Parathyroid adenoma (tissue), 2 donors: Measurements from ENCODE around the gene WDR33.

Experiments used
- H2AFZ ChIP-seq: fragments of 300-600 bp; sonication (generic); one replicate; pipeline ENCODE4 v1.7.0; 2017; ENCODE audit warnings: antibody characterized with exemption, mild to moderate bottlenecking
- H3K27ac ChIP-seq: fragments of 300-600 bp; sonication (generic); one replicate; pipeline ENCODE4 v1.7.0; 2017
- H3K27me3 ChIP-seq: fragments of 300-600 bp; sonication (generic); one replicate; pipeline ENCODE4 v1.7.0; 2017; ENCODE audit warnings: low read length; ENCODE audit not compliant: control insufficient read depth, insufficient read depth
- H3K36me3 ChIP-seq: fragments of 300-600 bp; sonication (generic); one replicate; pipeline ENCODE4 v1.7.0; 2017; ENCODE audit warnings: low read length; ENCODE audit not compliant: control insufficient read depth, insufficient read depth
- H3K4me1 ChIP-seq: fragments of 300-600 bp; sonication (generic); one replicate; pipeline ENCODE4 v1.7.0; 2017; ENCODE audit warnings: control low read depth
- H3K4me2 ChIP-seq: fragments of 300-600 bp; sonication (generic); one replicate; pipeline ENCODE4 v1.7.0; 2017; ENCODE audit warnings: low read length
- H3K4me3 ChIP-seq: fragments of 300-600 bp; sonication (generic); one replicate; pipeline ENCODE4 v1.7.0; 2017; ENCODE audit warnings: low read depth, low read length
- H3K79me2 ChIP-seq: fragments of 300-600 bp; sonication (generic); one replicate; pipeline ENCODE4 v1.7.0; 2017; ENCODE audit warnings: control low read depth
- H3K9ac ChIP-seq: fragments of 300-600 bp; sonication (generic); one replicate; pipeline ENCODE4 v1.7.0; 2017; ENCODE audit warnings: mild to moderate bottlenecking
- H3K9me3 ChIP-seq: fragments of 300-600 bp; sonication (generic); one replicate; pipeline ENCODE4 v1.7.0; 2017; ENCODE audit warnings: low read length; ENCODE audit not compliant: control insufficient read depth
- TF ChIP-seq, protein P1 (sequence below): fragments of 300-600 bp; sonication (generic); IDR thresholded peaks from one replicate; pipeline ENCODE4 v1.7.0; 2017; ENCODE audit warnings: antibody characterized with exemption, mild to moderate bottlenecking
- donor health status: primary hyperparathyroidism.

Gene WDR33

DNA sequence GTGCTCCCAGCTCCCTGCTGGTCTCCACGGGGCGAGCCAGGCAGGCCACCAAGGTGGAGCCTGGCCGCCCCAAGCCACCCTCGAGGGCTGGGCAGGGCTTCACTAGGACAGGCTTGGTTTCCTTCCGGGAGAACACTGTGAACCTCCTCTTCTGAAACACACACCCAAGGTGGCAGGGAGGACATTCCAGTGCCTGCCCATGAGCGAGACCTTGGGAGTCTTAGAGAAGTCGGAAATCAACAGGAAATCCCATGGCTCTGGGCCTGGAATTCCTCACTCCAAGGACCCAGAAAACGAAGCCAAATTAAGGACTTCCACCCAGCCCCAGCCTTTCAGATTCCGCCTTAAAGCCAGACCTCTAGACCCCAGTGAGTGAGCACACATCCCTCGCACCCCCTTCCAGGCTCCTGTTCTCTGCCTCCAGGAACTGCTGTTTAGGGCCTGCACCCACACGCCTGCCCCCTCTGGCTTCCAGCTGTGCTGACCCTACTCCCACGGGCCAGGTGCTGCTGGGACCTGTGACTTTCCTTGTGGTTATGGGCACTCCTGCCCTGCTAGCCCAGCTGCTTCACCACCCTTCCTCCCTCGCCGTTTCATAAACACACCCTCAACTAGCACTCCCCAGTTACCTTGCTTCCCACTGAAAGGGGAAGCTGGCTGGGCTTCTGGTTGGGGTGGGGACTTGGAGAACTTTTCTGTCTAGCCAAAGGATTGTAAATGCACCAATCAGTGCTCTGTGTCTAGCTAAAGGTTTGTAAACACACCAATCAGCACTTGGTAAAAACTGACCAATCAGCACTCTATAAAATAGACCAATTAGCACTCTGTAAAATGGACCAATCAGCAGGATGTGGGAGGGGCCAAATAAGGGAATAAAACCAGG, 151.3 kb downstream of the WDR33 start:
- Histone ChIP-seq H3K4me2 (no peak overlapping the region), H3K9me3 (no peaks in the 10 kb centered on the region), H2AFZ (no peak overlapping the region), H3K4me1 (no peaks in the 10 kb centered on the region), H3K4me3 (no peak overlapping the region), H3K36me3 (no peaks in the 10 kb centered on the region), H3K27me3 (no peaks in the 10 kb centered on the region), H3K9ac (no peak overlapping the region), H3K79me2 (no peaks in the 10 kb centered on the region), H3K27ac (peak overlapping the region; percentile 69)
- TF ChIP-seq, protein P1, sequence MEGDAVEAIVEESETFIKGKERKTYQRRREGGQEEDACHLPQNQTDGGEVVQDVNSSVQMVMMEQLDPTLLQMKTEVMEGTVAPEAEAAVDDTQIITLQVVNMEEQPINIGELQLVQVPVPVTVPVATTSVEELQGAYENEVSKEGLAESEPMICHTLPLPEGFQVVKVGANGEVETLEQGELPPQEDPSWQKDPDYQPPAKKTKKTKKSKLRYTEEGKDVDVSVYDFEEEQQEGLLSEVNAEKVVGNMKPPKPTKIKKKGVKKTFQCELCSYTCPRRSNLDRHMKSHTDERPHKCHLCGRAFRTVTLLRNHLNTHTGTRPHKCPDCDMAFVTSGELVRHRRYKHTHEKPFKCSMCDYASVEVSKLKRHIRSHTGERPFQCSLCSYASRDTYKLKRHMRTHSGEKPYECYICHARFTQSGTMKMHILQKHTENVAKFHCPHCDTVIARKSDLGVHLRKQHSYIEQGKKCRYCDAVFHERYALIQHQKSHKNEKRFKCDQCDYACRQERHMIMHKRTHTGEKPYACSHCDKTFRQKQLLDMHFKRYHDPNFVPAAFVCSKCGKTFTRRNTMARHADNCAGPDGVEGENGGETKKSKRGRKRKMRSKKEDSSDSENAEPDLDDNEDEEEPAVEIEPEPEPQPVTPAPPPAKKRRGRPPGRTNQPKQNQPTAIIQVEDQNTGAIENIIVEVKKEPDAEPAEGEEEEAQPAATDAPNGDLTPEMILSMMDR, result no peak

- Histone ChIP-seq H3K9me3 (no peaks in the 10 kb centered on the region), H3K4me2 (no peak overlapping the region), H3K36me3 (no peaks in the 10 kb centered on the region), H3K79me2 (no peaks in the 10 kb centered on the region), H3K27ac (peak overlapping the region; percentile 69), H3K4me1 (no peaks in the 10 kb centered on the region), H3K9ac (no peak overlapping the region), H2AFZ (no peak overlapping the region), H3K27me3 (no peaks in the 10 kb centered on the region), H3K4me3 (no peak overlapping the region)
- TF ChIP-seq, protein P1, result no peak
These were observed 152.1 kb downstream of the WDR33 start for GRCh38 chr2:127658641-127659407.

DNA sequence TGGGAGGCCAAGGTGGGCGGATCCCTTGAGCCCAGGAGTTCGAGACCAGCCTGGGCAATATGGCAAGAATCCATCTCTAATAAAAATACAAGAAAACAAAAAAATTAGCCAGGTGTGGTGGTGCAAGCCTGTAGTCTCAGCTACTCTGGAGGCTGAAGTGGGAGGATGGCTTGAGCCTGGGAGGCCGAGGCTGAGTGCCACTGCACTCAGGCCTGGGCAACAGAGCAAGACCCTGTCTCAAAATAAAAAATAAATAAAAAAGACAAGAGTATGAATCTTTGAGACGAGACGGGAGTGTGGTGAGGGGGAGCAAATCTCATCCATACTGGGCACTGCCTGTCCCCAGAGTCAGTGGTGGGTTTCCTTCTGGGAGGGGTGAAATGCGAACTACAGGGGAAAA, 152.8 kb downstream of the WDR33 start:
- Histone ChIP-seq H3K4me1 (no peaks in the 10 kb centered on the region), H3K4me2 (no peak overlapping the region), H3K36me3 (no peaks in the 10 kb centered on the region), H3K9me3 (no peaks in the 10 kb centered on the region), H3K9ac (no peak overlapping the region), H2AFZ (no peak overlapping the region), H3K27ac (peak overlapping the region; percentile 69), H3K79me2 (no peaks in the 10 kb centered on the region), H3K27me3 (no peaks in the 10 kb centered on the region), H3K4me3 (no peak overlapping the region)
- TF ChIP-seq, protein P1, result no peak

DNA sequence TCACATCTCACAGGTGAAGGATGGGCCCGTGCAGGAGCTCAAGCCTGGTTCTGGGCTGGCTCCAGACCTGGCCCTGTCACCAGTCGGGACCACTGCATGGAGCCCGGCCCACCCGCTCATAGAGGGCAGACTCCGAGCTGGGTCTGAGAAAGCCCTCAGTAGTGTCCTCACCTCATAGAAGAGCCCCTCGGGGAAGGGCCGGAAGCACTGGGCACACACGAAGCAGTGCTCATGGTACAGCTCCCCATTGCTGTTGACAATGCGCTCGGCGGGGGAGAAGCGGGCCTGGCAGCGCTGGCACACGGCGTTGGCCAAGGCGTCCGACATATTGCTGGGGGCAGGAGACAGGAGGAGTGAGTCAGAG, 153.8 kb downstream of the WDR33 start:
- Histone ChIP-seq H2AFZ (no peak overlapping the region), H3K9ac (no peak overlapping the region), H3K36me3 (no peaks in the 10 kb centered on the region), H3K27ac (no peak overlapping the region), H3K9me3 (no peaks in the 10 kb centered on the region), H3K4me2 (no peak overlapping the region), H3K27me3 (no peaks in the 10 kb centered on the region), H3K4me3 (no peak overlapping the region), H3K4me1 (no peaks in the 10 kb centered on the region), H3K79me2 (no peaks in the 10 kb centered on the region)
- TF ChIP-seq, protein P1, result no peak
